Esophagus mucosa (tissue), 1 donor: Measurements from ENCODE around the gene MRRF. TPM values are rescaled to one million over a fixed set of nuclear protein-coding genes. Genes with fewer than 3 reads are reported as not detected.

Experiments
- ATAC-seq: fragments of 200-7000 bp; cut with Tn5 transposase; one replicate; pipeline ENCODE4 v1.9.1; 2020
- total RNA-seq: library from RNA; stranded (reverse); gene quantifications from one replicate; pipeline ENCODE4 v1.2.4, GENCODE V29; 2023
- donor health status: DM: yes; HTN: yes; CAD: no.

Gene MRRF
- total RNA-seq, 1 donor from 2014 or later: 36.5 TPM

GRCh38 chr9:122333169-122333808 lies 68.6 kb downstream of the MRRF start:
- ATAC-seq: no peak

- ATAC-seq: no peak
Observed at GRCh38 chr9:122334916-122335315, 70.2 kb downstream of the MRRF start.

GRCh38 chr9:122336189-122336588 lies 71.5 kb downstream of the MRRF start:
- ATAC-seq: no peak

GRCh38 chr9:122336866-122337555 lies 72.3 kb downstream of the MRRF start:
- ATAC-seq: no peak

- no peak for ATAC-seq
Observed at GRCh38 chr9:122337556-122337929, 72.9 kb downstream of the MRRF start.

- ATAC-seq: no peak
Observed at GRCh38 chr9:122338536-122338935, 73.9 kb downstream of the MRRF start.

GRCh38 chr9:122338994-122339393 lies 74.3 kb downstream of the MRRF start:
- no peak for ATAC-seq

- ATAC-seq: no peak
Observed at GRCh38 chr9:122339579-122339978, 74.9 kb downstream of the MRRF start.

GRCh38 chr9:122340161-122340560 lies 75.5 kb downstream of the MRRF start:
- ATAC-seq: no peak

GRCh38 chr9:122342323-122343050 lies 77.8 kb downstream of the MRRF start:
- ATAC-seq: no peak

- ATAC-seq: peak; percentile 64
Observed at GRCh38 chr9:122346478-122347347, 82.0 kb downstream of the MRRF start.

GRCh38 chr9:122347348-122348287 lies 82.9 kb downstream of the MRRF start:
- ATAC-seq: peak; percentile 41

GRCh38 chr9:122348288-122348777 lies 83.7 kb downstream of the MRRF start:
- no peak for ATAC-seq

- ATAC-seq: no peak
Observed at GRCh38 chr9:122348791-122349190, 84.1 kb downstream of the MRRF start.

GRCh38 chr9:122349201-122349600 lies 84.5 kb downstream of the MRRF start:
- no peak for ATAC-seq

GRCh38 chr9:122350577-122351355 lies 86.1 kb downstream of the MRRF start:
- peak; percentile 88 for ATAC-seq

GRCh38 chr9:122354536-122355199 lies 90.0 kb downstream of the MRRF start:
- no peak for ATAC-seq

- no peak for ATAC-seq
Observed at GRCh38 chr9:122355336-122355875, 90.7 kb downstream of the MRRF start.

- no peak for ATAC-seq
Observed at GRCh38 chr9:122356627-122357026, 91.9 kb downstream of the MRRF start.

GRCh38 chr9:122360891-122361290 lies 96.2 kb downstream of the MRRF start:
- no peak for ATAC-seq
